IgD-negative memory B cell (primary cell): ENCODE data around the gene NRBF2. TPM values are rescaled to one million over a fixed set of nuclear protein-coding genes. Genes with fewer than 3 reads are reported as not detected.
A peak's percentile ranks its signal among the peaks of the same experiment; 100 is the strongest.
"Not testable (repeated sequence)": the region's sequence is repeated elsewhere in the genome, so short reads cannot be mapped to it uniquely, and the experiment has no call there.

ENCODE experiments used
- H3K27ac Mint-ChIP-seq, 3 donors: one replicate each; pipeline ENCODE4 v1.8.0; 2020 to 2022; ENCODE audit warnings: mild to moderate bottlenecking in 3 of 3, mixed read lengths in 3 of 3, moderate library complexity in 1 of 3
- H3K27me3 Mint-ChIP-seq: one replicate; pipeline ENCODE4 v1.8.0; 2021; ENCODE audit warnings: mixed read lengths
- H3K36me3 Mint-ChIP-seq: one replicate; pipeline ENCODE4 v1.8.0; 2020; ENCODE audit warnings: mild to moderate bottlenecking, mixed read lengths
- H3K4me1 Mint-ChIP-seq, 3 donors: one replicate each; pipeline ENCODE4 v1.8.0; 2020 to 2022; ENCODE audit warnings: mixed read lengths in 3 of 3, mild to moderate bottlenecking in 1 of 3
- H3K4me3 Mint-ChIP-seq, 4 donors: one replicate each; pipeline ENCODE4 v1.8.0; 2020 to 2022; ENCODE audit warnings: mild to moderate bottlenecking in 4 of 4, mixed read lengths in 4 of 4, moderate library complexity in 3 of 4
- H3K9me3 Mint-ChIP-seq, 3 donors: one replicate each; pipeline ENCODE4 v1.8.0; 2020 to 2021; ENCODE audit warnings: mixed read lengths in 3 of 3, mild to moderate bottlenecking in 1 of 3
- polyA plus RNA-seq: library from polyadenylated mRNA; unstranded; fragments of 300-500 nt; fragmentation: Illumina TruSeq; gene quantifications from one replicate; pipeline ENCODE4 v1.2.3, GENCODE V29; 2021

The NRBF2 gene
- polyA plus RNA-seq, result 24.2 TPM

GRCh38 chr10:63133056-63133820 is at the start of gene NRBF2:
Gene NRBF2, plus strand, starts transcription at chr10:63133328. Its CDS starts 143 bp downstream, at chr10:63133471.
- Mint-ChIP-seq H3K4me1 (peaks cover 22 to 32% (median 24%) of the 10 kb centered on the region in 3 donors), H3K27me3 (no peaks in the 10 kb centered on the region), H3K27ac (peak within 1 kb of the TSS; percentile 88 to 98 (median 97)), H3K4me3 (peak within 1 kb of the TSS; percentile 89 to 99 (median 94)), H3K36me3 (no peaks in the 10 kb centered on the region), H3K9me3 (peaks cover 0 to 9% (median 2%) of the 10 kb centered on the region in 3 donors)

- H3K27ac Mint-ChIP-seq, result peak overlapping the region in 1 of 3 donors; percentile 2
- H3K36me3 Mint-ChIP-seq, H3K4me3 Mint-ChIP-seq, H3K4me1 Mint-ChIP-seq, H3K9me3 Mint-ChIP-seq, H3K27me3 Mint-ChIP-seq: not testable (repeated sequence)
These were observed 49.7 kb upstream of the NRBF2 start for GRCh38 chr10:63083406-63083805.

GRCh38 chr10:63083904-63084689 is 49.0 kb upstream of the NRBF2 start:
- Mint-ChIP-seq H3K9me3 (no peaks in the 10 kb centered on the region), H3K4me3 (no peak overlapping the region), H3K27ac (peak overlapping the region in 1 of 3 donors; percentile 2), H3K36me3 (no peaks in the 10 kb centered on the region), H3K4me1 (no peaks in the 10 kb centered on the region), H3K27me3 (peaks cover 3% of the 10 kb centered on the region)

- Mint-ChIP-seq H3K9me3 (no peaks in the 10 kb centered on the region), H3K4me1 (no peaks in the 10 kb centered on the region), H3K27me3 (peaks cover 3% of the 10 kb centered on the region), H3K27ac (peak overlapping the region in 1 of 3 donors; percentile 21), H3K36me3 (no peaks in the 10 kb centered on the region), H3K4me3 (no peak overlapping the region)
These were observed 48.3 kb upstream of the NRBF2 start for GRCh38 chr10:63084690-63085382.

- Mint-ChIP-seq H3K9me3 (no peaks in the 10 kb centered on the region), H3K36me3 (no peaks in the 10 kb centered on the region), H3K27ac (no peak overlapping the region), H3K4me3 (no peak overlapping the region), H3K27me3 (peaks cover 7% of the 10 kb centered on the region), H3K4me1 (no peaks in the 10 kb centered on the region)
These were observed 39.9 kb upstream of the NRBF2 start for GRCh38 chr10:63093227-63093626.

- Mint-ChIP-seq H3K4me3 (no peak overlapping the region), H3K27ac (no peak overlapping the region), H3K9me3 (no peaks in the 10 kb centered on the region), H3K4me1 (no peaks in the 10 kb centered on the region), H3K27me3 (peaks cover 4% of the 10 kb centered on the region), H3K36me3 (no peaks in the 10 kb centered on the region)
These were observed 38.7 kb upstream of the NRBF2 start for GRCh38 chr10:63094405-63094804.

GRCh38 chr10:63094881-63095280 is 38.2 kb upstream of the NRBF2 start:
- H3K27me3 Mint-ChIP-seq, result peaks cover 6% of the 10 kb centered on the region
- no peaks in the 10 kb centered on the region for H3K9me3 Mint-ChIP-seq
- H3K4me1 Mint-ChIP-seq, result no peaks in the 10 kb centered on the region
- no peak overlapping the region for H3K27ac Mint-ChIP-seq
- no peaks in the 10 kb centered on the region for H3K36me3 Mint-ChIP-seq
- H3K4me3 Mint-ChIP-seq, result no peak overlapping the region

GRCh38 chr10:63099734-63100133 is 33.4 kb upstream of the NRBF2 start:
- Mint-ChIP-seq H3K27me3 (peaks cover 18% of the 10 kb centered on the region), H3K4me3 (no peak overlapping the region), H3K9me3 (peaks cover 0 to 3% (median 0%) of the 10 kb centered on the region in 3 donors), H3K36me3 (peaks cover 8% of the 10 kb centered on the region), H3K4me1 (no peaks in the 10 kb centered on the region), H3K27ac (no peak overlapping the region)

GRCh38 chr10:63101091-63101490 is 32.0 kb upstream of the NRBF2 start:
- not testable (repeated sequence) for H3K36me3 Mint-ChIP-seq, H3K4me3 Mint-ChIP-seq, H3K9me3 Mint-ChIP-seq, H3K4me1 Mint-ChIP-seq, H3K27ac Mint-ChIP-seq
- H3K27me3 Mint-ChIP-seq, result peaks cover 18% of the 10 kb centered on the region

GRCh38 chr10:63102279-63102883 is 30.7 kb upstream of the NRBF2 start:
- peaks cover 23% of the 10 kb centered on the region for H3K27me3 Mint-ChIP-seq
- not testable (repeated sequence) for H3K27ac Mint-ChIP-seq, H3K9me3 Mint-ChIP-seq, H3K36me3 Mint-ChIP-seq, H3K4me3 Mint-ChIP-seq, H3K4me1 Mint-ChIP-seq

- not testable (repeated sequence) for H3K4me3 Mint-ChIP-seq, H3K36me3 Mint-ChIP-seq, H3K9me3 Mint-ChIP-seq, H3K4me1 Mint-ChIP-seq, H3K27ac Mint-ChIP-seq
- peaks cover 21% of the 10 kb centered on the region for H3K27me3 Mint-ChIP-seq
These were observed 29.9 kb upstream of the NRBF2 start for GRCh38 chr10:63103178-63103577.

- H3K9me3 Mint-ChIP-seq, result peaks cover 0 to 3% (median 0%) of the 10 kb centered on the region in 3 donors
- H3K36me3 Mint-ChIP-seq, result peaks cover 8% of the 10 kb centered on the region
- no peak overlapping the region for H3K4me3 Mint-ChIP-seq
- no peaks in the 10 kb centered on the region for H3K4me1 Mint-ChIP-seq
- H3K27me3 Mint-ChIP-seq, result peaks cover 21% of the 10 kb centered on the region
- H3K27ac Mint-ChIP-seq, result no peak overlapping the region
These were observed 29.1 kb upstream of the NRBF2 start for GRCh38 chr10:63103971-63104409.

- Mint-ChIP-seq H3K27me3 (peaks cover 19% of the 10 kb centered on the region), H3K27ac (no peak overlapping the region)
These were observed 27.7 kb upstream of the NRBF2 start for GRCh38 chr10:63105225-63106110.

GRCh38 chr10:63106111-63106755 is 26.9 kb upstream of the NRBF2 start:
- Mint-ChIP-seq H3K9me3 (no peaks in the 10 kb centered on the region), H3K4me1 (no peaks in the 10 kb centered on the region), H3K27me3 (peaks cover 19% of the 10 kb centered on the region), H3K36me3 (peaks cover 2% of the 10 kb centered on the region), H3K27ac (peak overlapping the region in 1 of 3 donors; percentile 44), H3K4me3 (no peak overlapping the region)

More at GRCh38 chr10:63105225-63106110, 27.7 kb upstream of the NRBF2 start:
- Mint-ChIP-seq H3K36me3 (peaks cover 8% of the 10 kb centered on the region), H3K4me1 (no peaks in the 10 kb centered on the region), H3K9me3 (peaks cover 0 to 3% (median 0%) of the 10 kb centered on the region in 3 donors), H3K4me3 (no peak overlapping the region)
